KMS-11 (cell line): ENCODE results near the gene CDR2L.

Experiments used
- H2AFZ ChIP-seq: fragments of 200-600 bp; sonication (generic); 2 replicates; pipeline ENCODE4 v1.6.1; 2016; ENCODE audit warnings: antibody characterized with exemption, mixed run types, low read depth
- H3K27ac ChIP-seq: fragments of 200-600 bp; sonication (generic); 2 replicates; pipeline ENCODE4 v1.6.1; 2016; ENCODE audit warnings: mild to moderate bottlenecking, mixed run types
- H3K27me3 ChIP-seq: fragments of 200-600 bp; sonication (generic); 2 replicates; pipeline ENCODE4 v1.6.1; 2017; ENCODE audit warnings: mild to moderate bottlenecking, low read depth, mixed run types, moderate library complexity; ENCODE audit not compliant: insufficient read depth
- H3K36me3 ChIP-seq: fragments of 200-600 bp; sonication (generic); 2 replicates; pipeline ENCODE4 v1.6.1; 2017; ENCODE audit warnings: mild to moderate bottlenecking, mixed run types; ENCODE audit not compliant: insufficient read depth
- H3K4me1 ChIP-seq: fragments of 200-600 bp; sonication (generic); 2 replicates; pipeline ENCODE4 v1.6.1; 2016; ENCODE audit warnings: mild to moderate bottlenecking, low read depth, mixed run types; ENCODE audit not compliant: poor library complexity, severe bottlenecking
- H3K4me2 ChIP-seq: fragments of 200-600 bp; sonication (generic); 2 replicates; pipeline ENCODE4 v1.7.0; 2016; ENCODE audit warnings: mild to moderate bottlenecking, mixed run types
- H3K4me3 ChIP-seq: fragments of 200-600 bp; sonication (generic); IDR thresholded peaks from 2 replicates; pipeline ENCODE4 v1.6.1; 2017; ENCODE audit warnings: low read depth, low read length, mixed read lengths; ENCODE audit not compliant: insufficient read depth
- H3K79me2 ChIP-seq: fragments of 200-600 bp; sonication (generic); 2 replicates; pipeline ENCODE4 v1.6.1; 2016; ENCODE audit warnings: low read depth, mixed run types; ENCODE audit not compliant: insufficient read depth
- H3K9ac ChIP-seq: fragments of 200-600 bp; sonication (generic); 2 replicates; pipeline ENCODE4 v1.6.1; 2016; ENCODE audit warnings: mild to moderate bottlenecking, mixed run types
- H4K20me1 ChIP-seq: fragments of 200-600 bp; sonication (generic); 2 replicates; pipeline ENCODE4 v1.6.1; 2016; ENCODE audit warnings: mild to moderate bottlenecking, mixed run types; ENCODE audit not compliant: insufficient read depth
- TF ChIP-seq, protein P1 (sequence below): fragments of 200-600 bp; sonication (generic); conservative IDR thresholded peaks from 2 replicates; pipeline ENCODE4 v1.6.1; 2017; ENCODE audit warnings: low read depth, mild to moderate bottlenecking, antibody characterized with exemption, low read length, moderate library complexity, mixed read lengths

Gene CDR2L

GRCh38 chr17:74977802-74978201 is 9.6 kb upstream of the CDR2L start:
- Histone ChIP-seq H4K20me1 (no peaks in the 10 kb centered on the region), H3K9ac (no peak overlapping the region), H2AFZ (no peak overlapping the region), H3K36me3 (no peaks in the 10 kb centered on the region), H3K27ac (no peak overlapping the region), H3K79me2 (no peaks in the 10 kb centered on the region), H3K4me3 (no peak overlapping the region), H3K27me3 (peaks cover 26% of the 10 kb centered on the region), H3K4me2 (no peak overlapping the region), H3K4me1 (peaks cover 21% of the 10 kb centered on the region)
- TF ChIP-seq, protein P1, sequence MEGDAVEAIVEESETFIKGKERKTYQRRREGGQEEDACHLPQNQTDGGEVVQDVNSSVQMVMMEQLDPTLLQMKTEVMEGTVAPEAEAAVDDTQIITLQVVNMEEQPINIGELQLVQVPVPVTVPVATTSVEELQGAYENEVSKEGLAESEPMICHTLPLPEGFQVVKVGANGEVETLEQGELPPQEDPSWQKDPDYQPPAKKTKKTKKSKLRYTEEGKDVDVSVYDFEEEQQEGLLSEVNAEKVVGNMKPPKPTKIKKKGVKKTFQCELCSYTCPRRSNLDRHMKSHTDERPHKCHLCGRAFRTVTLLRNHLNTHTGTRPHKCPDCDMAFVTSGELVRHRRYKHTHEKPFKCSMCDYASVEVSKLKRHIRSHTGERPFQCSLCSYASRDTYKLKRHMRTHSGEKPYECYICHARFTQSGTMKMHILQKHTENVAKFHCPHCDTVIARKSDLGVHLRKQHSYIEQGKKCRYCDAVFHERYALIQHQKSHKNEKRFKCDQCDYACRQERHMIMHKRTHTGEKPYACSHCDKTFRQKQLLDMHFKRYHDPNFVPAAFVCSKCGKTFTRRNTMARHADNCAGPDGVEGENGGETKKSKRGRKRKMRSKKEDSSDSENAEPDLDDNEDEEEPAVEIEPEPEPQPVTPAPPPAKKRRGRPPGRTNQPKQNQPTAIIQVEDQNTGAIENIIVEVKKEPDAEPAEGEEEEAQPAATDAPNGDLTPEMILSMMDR, result no peak

DNA sequence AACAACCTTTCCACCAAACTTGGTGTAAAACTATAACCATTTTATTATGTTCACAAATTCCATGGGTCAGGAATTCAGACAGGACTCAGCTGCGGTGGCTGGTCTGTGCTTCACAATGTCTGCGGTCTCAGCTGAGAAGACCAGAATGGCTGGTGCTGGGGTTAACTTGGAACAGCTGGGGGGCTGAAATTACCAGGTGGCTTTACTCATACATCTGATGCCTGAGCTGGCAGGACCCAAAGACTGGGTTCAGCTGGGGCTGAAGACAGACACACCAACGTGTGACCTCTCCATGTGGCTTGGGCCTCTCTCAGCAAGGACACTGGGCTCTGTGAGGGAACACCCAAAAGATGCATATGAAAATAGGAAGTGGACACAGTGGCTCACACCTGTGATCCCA is 9.2 kb upstream of the CDR2L start:
- TF ChIP-seq, protein P1, result no peak
- Histone ChIP-seq H2AFZ (no peak overlapping the region), H3K4me3 (no peak overlapping the region), H4K20me1 (no peaks in the 10 kb centered on the region), H3K4me2 (no peak overlapping the region), H3K4me1 (peaks cover 17% of the 10 kb centered on the region), H3K36me3 (no peaks in the 10 kb centered on the region), H3K27ac (no peak overlapping the region), H3K79me2 (no peaks in the 10 kb centered on the region), H3K9ac (no peak overlapping the region), H3K27me3 (peaks cover 22% of the 10 kb centered on the region)

- no peak overlapping the region for H3K27ac ChIP-seq
- H3K4me2 ChIP-seq, result no peak overlapping the region
- H4K20me1 ChIP-seq, result no peaks in the 10 kb centered on the region
- H3K36me3 ChIP-seq, result no peaks in the 10 kb centered on the region
- H3K9ac ChIP-seq, result no peak overlapping the region
- H3K4me3 ChIP-seq, result no peak overlapping the region
- H3K4me1 ChIP-seq, result peaks cover 17% of the 10 kb centered on the region
- H3K27me3 ChIP-seq, result peaks cover 10% of the 10 kb centered on the region
- TF ChIP-seq, protein P1, result no peak
- H2AFZ ChIP-seq, result no peak overlapping the region
- no peaks in the 10 kb centered on the region for H3K79me2 ChIP-seq
Observed at GRCh38 chr17:74979408-74980146, 7.9 kb upstream of the CDR2L start.

GRCh38 chr17:74981318-74981978 is 6.0 kb upstream of the CDR2L start:
- TF ChIP-seq, protein P1, result no peak

More at GRCh38 chr17:74981318-74981978, 6.0 kb upstream of the CDR2L start:
- H3K4me2 ChIP-seq, result peak overlapping the region; percentile 83
- peak overlapping the region; percentile 55; the same call in 1 of the 2 replicates for H3K9ac ChIP-seq
- 0 out of 2 replicates have a peak overlapping the region, but pooled peaks have one; percentile 11 for H3K27ac ChIP-seq
- H2AFZ ChIP-seq, result peak overlapping the region; percentile 95
- H3K4me1 ChIP-seq, result peaks cover 29% of the 10 kb centered on the region
- peaks cover 3% of the 10 kb centered on the region for H3K27me3 ChIP-seq
- no peaks in the 10 kb centered on the region for H3K36me3 ChIP-seq
- H4K20me1 ChIP-seq, result no peaks in the 10 kb centered on the region
- no peaks in the 10 kb centered on the region for H3K79me2 ChIP-seq
- no peak overlapping the region for H3K4me3 ChIP-seq
